Measurements from ENCODE around the gene PPM1A.
A peak's percentile ranks its signal among the peaks of the same experiment; 100 is the strongest.

PPM1A gene

DNA sequence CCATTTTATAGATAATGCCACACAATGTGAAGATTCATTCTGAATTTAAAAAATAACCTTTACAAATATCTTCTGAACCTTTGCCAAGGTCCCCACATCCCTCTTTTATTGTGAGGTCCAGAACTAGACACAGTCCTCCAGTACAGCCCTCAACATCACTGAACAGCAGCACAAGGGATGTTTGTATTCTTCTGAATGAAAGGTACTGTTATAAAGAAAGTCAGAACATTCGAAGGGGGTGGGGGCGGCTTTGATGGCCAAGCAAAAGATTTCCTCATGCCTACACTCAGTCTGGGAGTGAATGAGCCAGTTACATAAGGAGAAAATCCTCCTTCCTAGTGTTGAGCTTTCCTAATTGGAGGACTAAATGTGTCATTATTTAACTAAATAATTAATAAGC, 77.3 kb downstream of the PPM1A start:
- DNase-seq, result no peak

DNA sequence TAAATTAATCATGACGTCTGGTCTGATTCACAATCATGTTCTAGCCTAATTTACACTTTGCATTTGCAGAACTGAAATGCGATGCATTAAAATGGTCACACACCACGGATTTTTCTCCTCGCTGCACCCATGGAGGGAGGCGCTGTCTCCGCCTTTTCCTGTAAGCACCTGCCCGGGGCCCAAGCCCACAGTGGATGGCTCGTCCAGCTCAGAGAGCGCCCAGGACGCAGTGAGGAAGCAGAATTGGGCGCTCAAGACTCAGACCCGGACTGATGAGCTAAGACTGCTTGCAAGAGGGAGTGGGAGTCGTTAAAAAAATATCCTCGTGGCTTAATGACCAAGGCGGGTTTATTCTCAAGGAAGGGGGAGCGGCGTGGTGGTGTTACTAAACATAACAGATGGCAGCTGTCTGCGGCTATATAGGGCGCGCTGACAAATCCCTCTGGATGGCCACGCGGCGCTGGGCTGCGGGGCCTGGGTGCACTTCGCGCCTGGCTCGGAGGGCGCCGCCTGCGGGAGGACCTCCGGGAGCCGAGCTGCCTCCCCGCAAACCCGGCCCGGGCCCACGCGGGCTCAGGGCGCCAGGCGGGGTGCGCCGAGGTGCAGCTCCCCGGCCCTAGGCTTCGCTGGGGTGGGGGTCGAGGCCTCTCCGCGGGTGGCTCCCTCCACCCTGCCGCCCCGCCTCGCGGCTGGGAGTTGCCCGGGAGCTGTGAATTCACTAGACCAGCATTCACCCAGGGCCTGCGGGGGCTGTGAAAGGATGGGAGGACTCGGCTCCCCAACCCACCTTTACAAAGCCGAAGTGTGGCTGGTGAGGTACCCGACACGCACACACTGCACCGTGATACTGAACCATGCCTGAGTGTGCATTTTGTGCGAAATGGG, 78.7 kb downstream of the PPM1A start:
- peak; percentile 90 for DNase-seq

DNA sequence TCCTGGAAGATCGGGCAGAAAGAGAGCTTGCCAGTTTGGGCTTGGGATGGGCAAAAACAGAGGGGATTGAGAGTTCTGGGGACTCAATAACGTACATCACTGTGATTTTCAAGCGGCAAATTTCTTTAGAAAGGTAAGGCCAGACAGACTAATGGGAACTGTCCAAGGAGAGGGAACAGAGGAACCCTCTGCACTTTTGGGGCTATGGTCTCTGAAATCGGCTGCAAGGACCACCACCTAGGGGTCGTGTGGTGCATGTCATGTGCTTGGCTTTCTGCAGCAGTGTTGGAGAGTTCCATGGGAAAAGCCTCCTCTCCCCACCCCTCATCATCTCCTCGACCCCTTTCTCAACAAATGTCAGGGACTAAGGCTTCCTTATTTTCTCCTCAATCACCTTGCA, 79.6 kb downstream of the PPM1A start:
- peak; percentile 25 for DNase-seq

DNA sequence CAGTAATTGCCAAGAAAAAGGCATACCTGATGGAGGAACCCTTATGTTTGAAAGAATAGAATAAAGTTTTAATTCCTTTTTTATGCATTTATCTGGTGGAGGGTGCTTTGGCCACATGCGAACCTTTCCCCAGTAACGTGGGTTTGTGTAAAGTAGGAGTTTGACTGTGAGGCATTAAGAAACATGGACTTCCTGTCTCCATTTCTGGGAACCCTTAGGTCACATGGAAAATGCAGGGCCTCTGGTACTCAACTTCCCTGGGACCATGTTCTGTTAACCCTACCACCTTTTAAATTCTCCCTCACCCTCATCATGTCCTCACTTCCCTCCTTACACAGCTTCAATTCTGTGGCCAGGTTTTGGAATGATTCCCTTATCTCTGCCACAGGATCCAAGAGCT, 80.3 kb downstream of the PPM1A start:
- DNase-seq, result no peak

DNA sequence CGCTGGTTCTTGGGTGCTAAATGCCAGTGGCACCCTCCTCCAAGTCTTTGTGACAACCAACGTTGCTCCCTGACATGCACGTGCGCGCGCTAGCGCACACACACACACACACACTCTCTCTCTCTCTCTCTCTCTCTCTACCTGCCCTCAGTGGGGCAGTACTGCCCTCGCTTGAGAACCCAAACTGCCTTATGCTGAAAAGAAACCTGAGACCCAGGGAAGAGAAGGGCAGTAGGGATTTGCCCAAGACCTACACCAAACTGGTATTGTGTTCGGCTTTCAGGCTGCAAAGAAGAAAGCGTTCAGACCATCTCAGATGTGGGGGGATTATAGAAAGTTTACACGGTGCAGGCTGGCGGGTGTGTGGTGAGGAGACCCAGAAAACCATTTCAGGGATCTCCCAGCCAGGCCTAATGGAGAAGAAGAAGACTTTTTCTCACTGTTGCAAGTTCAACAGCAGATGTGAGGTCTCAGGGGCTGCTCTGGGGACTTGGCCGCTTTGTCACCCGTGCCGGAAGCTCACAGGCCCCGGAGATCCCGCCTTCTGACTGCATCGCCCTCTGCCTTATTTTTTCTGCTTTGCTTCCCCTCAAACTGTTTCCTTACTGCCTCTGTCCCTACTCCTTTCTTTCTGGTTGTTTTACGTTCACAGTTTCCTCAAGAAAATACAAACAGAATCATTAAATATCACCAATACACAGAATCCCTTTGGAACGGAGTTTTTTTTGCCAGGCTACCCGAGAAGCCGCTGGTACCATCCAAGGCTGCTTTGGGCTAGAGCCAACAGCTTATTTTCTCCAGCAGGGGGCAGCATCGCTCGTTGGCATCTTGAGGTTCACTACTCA, 82.4 kb downstream of the PPM1A start:
- peak; percentile 90 for DNase-seq

DNA sequence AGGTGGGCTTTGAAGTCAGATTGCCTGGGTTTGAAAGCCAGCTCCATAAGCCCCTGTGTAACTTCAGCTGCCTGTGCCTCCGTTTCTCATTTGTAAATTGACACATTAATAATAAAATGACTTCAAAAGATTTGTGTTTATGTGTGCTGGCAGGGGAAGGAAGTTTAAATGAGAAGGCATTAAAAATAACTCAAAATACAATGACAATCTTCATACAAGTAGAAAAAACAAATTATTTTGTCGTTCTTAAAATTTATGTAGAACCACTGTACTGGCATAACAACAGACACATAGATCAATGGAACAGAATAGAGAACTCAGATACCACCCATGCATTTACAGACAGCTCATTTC, 83.0 kb downstream of the PPM1A start:
- DNase-seq, result no peak

DNA sequence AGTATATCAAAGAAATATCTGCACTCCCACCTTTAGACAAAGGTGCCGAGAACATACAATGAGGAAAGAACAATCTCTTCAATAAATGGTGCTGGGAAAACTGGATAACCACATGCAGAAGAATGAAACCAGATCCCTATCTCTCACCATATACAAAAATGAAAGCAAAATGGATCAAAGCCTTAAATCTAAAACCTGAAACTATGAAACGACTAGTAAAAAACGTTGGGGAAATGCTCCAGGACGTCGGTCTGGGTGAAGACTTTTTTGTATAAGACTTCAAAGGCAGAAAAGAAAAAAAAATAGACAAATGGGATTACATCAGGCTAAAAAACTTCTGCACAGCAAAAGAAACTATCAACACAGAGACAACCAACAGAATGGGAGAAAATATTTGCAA, 83.8 kb downstream of the PPM1A start:
- DNase-seq, result no peak

DNA sequence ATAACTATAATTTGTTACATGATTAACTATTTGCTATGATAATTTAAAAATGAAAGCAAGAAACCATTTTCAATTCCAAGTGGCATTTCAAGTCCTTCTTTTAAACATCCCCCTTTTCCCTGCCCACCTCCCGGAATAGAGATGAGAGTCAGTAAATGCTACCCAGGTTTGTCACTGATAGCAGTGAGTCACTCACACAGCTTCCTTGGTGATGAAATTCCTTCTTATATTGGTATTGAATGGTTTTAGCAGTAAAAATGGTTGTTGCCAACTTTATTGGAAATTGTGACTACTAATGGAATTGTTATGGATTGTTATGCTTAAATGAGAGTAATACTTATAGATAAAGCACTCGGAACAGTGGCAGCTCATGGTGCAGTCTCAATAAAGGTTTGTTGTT, 90.5 kb downstream of the PPM1A start:
- DNase-seq, result no peak

DNA sequence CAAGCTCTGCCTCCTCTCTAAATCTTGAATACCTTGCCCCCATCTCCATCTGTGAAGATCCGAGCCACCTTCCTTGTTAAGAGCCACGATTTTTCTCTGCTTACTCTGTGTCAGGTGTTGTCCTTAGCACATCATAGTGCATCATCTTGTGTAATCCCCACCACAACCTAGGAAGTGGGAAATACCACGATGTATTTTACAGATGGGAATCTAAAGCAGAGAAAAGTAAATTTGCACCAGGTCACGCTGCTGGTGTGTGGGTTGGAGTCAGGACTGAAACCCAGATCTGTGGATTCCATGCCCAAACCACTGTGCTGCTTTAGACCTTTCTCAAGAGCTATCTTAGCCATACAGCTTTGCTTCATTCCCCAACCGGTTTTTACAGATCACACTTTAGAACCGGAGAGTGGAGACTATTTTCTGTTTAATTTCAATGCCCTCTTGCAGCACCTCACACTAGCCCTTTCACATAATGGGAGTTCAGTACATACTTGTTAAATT, 94.6 kb downstream of the PPM1A start:
- DNase-seq, result no peak

DNA sequence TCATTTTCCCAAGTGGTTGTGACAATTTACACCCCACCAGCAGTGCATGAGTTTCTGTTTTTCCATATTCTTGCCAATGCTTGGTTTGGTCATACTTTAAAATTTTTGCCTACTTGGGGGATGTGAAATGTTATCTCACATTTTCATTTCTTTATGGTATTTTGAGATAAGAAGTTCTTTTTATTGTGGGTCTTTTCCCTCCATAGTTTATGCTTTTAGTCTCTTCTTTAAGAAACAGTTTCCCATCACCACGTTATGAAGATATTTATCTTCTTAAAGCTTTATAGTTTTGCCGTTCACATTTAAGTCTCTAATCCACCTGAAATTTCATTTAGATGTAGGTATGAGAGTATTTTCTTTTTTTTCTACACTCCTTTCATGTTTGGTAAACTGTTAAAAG, 95.7 kb downstream of the PPM1A start:
- no peak for DNase-seq

DNA sequence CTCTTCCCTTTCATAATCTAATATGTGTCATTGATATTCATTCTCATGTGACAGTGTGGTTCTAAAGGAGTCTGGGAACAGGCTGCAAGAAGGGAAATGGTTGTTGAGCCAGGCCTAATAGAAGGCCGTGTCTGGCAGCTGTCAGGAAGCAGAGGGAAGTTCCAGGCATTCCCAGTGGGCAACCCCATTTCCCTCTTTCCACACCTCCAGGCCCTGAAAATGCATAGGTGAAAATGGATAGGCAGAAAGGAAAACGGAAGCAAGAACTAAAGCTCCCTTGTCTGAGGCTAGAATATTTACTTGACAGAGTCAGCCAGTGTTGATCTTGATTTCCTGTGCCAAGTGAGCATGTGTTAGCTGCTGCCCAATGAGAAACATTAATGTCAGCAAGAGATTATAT, 97.7 kb downstream of the PPM1A start:
- DNase-seq, result peak; percentile 47

DNA sequence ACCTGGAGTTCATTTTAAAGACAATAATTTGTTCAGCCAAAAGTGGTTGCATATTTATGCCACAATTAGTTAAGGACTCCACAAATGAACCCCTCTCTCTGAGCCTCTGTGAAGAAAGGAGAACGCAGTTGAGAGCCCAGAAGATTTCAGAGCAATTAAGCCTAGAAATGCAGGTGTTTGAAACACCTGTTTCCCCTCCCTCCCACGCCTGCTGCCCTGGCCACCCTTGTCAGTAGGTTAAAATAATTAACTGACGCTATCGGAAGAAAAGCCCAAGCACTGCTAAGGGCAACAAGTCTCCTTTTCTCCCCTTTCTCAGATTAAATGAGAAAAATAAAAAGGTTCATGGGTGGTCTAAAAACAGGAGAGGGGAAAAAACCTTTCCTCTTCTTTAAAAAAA, 99.2 kb downstream of the PPM1A start:
- peak; percentile 96 for DNase-seq
